Brain pericyte (primary cell): ENCODE data around the gene SLC9B2.
"Not testable (repeated sequence)": the region's sequence is repeated elsewhere in the genome, so short reads cannot be mapped to it uniquely, and the experiment has no call there.

Experiments
- DNase-seq: peaks from one replicate; pipeline ENCODE4 v3.0.0-alpha.2; 2012; ENCODE audit warnings: low read depth, low spot score

SLC9B2 gene

GRCh38 chr4:103019308-103020124 lies 57.0 kb downstream of the SLC9B2 start, which contains the start of gene SLC9B1:
Gene SLC9B1 (minus strand): TSS chr4:103019705. CDS start chr4:102991711, 27,994 bp downstream.
- DNase-seq, result peak; percentile 92

- no peak for DNase-seq
Observed at GRCh38 chr4:103018391-103019307, 57.9 kb downstream of the SLC9B2 start.

- DNase-seq, result no peak
Observed at GRCh38 chr4:103012551-103012950, 64.0 kb downstream of the SLC9B2 start.

GRCh38 chr4:103012060-103012459 lies 64.5 kb downstream of the SLC9B2 start:
- no peak for DNase-seq

GRCh38 chr4:103011378-103012025 lies 65.1 kb downstream of the SLC9B2 start:
- no peak for DNase-seq

- no peak for DNase-seq
Observed at GRCh38 chr4:103010804-103011203, 65.8 kb downstream of the SLC9B2 start.

- peak; percentile 44 for DNase-seq
Observed at GRCh38 chr4:103008875-103009729, 67.5 kb downstream of the SLC9B2 start.

- DNase-seq, result no peak
Observed at GRCh38 chr4:103002551-103002950, 74.0 kb downstream of the SLC9B2 start.

GRCh38 chr4:102994803-102995202 lies 81.8 kb downstream of the SLC9B2 start:
- DNase-seq, result no peak

GRCh38 chr4:102993985-102994384 lies 82.6 kb downstream of the SLC9B2 start:
- DNase-seq, result not testable (repeated sequence)

- DNase-seq, result no peak
Observed at GRCh38 chr4:102988429-102989020, 88.0 kb downstream of the SLC9B2 start.

GRCh38 chr4:102981005-102981404 lies 95.6 kb downstream of the SLC9B2 start:
- DNase-seq, result no peak
